ENCODE results near the gene TOP1.

The TOP1 gene

GRCh38 chr20:41162396-41162795 is 133.8 kb downstream of the TOP1 start:
- H3K4me3 ChIP-seq (ENCODE audit: insufficient read length, low read depth), result no peak overlapping the region
- TF ChIP-seq ZNF274 (IDR thresholded peaks at IDR 0.05; ENCODE audit: low read depth, low read length), result no peak
- no peak for TF ChIP-seq SUZ12 (IDR thresholded peaks at IDR 0.05; ENCODE audit: extremely low read depth, insufficient read depth, insufficient read length)
- no peak for TF ChIP-seq YY1 (IDR thresholded peaks at IDR 0.05; ENCODE audit: insufficient read depth, insufficient read length)
- peaks cover 21% of the 10 kb centered on the region for H3K4me1 ChIP-seq (ENCODE audit: insufficient read depth, insufficient read length)
- DNase-seq (ENCODE audit: low read depth, low spot score), result no peak
- H3K36me3 ChIP-seq (ENCODE audit: insufficient read depth, insufficient read length, low read length), result peaks cover 87% of the 10 kb centered on the region
- H3K9me3 ChIP-seq (ENCODE audit: insufficient read depth, low read length), result no peaks in the 10 kb centered on the region
- H3K9ac ChIP-seq (ENCODE audit: insufficient read length, low read depth), result no peak overlapping the region
- no peaks in the 10 kb centered on the region for H3K27me3 ChIP-seq (ENCODE audit: insufficient read depth, insufficient read length)

GRCh38 chr20:41163821-41164220 is 135.2 kb downstream of the TOP1 start:
- Histone ChIP-seq H3K4me1 (ENCODE audit: insufficient read depth, insufficient read length) (peaks cover 16% of the 10 kb centered on the region), H3K4me3 (ENCODE audit: insufficient read length, low read depth) (no peak overlapping the region), H3K36me3 (ENCODE audit: insufficient read depth, insufficient read length, low read length) (peaks cover 98% of the 10 kb centered on the region), H3K9ac (ENCODE audit: insufficient read length, low read depth) (no peak overlapping the region), H3K27me3 (ENCODE audit: insufficient read depth, insufficient read length) (no peaks in the 10 kb centered on the region), H3K9me3 (ENCODE audit: insufficient read depth, low read length) (no peaks in the 10 kb centered on the region)
- no peak for TF ChIP-seq SUZ12 (IDR thresholded peaks at IDR 0.05; ENCODE audit: extremely low read depth, insufficient read depth, insufficient read length)
- no peak for TF ChIP-seq YY1 (IDR thresholded peaks at IDR 0.05; ENCODE audit: insufficient read depth, insufficient read length)
- no peak for TF ChIP-seq ZNF274 (IDR thresholded peaks at IDR 0.05; ENCODE audit: low read depth, low read length)
- no peak for DNase-seq (ENCODE audit: low read depth, low spot score)

GRCh38 chr20:41165001-41165882 is 136.6 kb downstream of the TOP1 start:
- no peak for TF ChIP-seq SUZ12 (IDR thresholded peaks at IDR 0.05; ENCODE audit: extremely low read depth, insufficient read depth, insufficient read length)
- TF ChIP-seq ZNF274 (IDR thresholded peaks at IDR 0.05; ENCODE audit: low read depth, low read length), result no peak
- TF ChIP-seq YY1 (IDR thresholded peaks at IDR 0.05; ENCODE audit: insufficient read depth, insufficient read length), result no peak
- peaks cover 98% of the 10 kb centered on the region for H3K36me3 ChIP-seq (ENCODE audit: insufficient read depth, insufficient read length, low read length)
- peaks cover 10% of the 10 kb centered on the region for H3K4me1 ChIP-seq (ENCODE audit: insufficient read depth, insufficient read length)
- H3K9ac ChIP-seq (ENCODE audit: insufficient read length, low read depth), result no peak overlapping the region
- H3K9me3 ChIP-seq (ENCODE audit: insufficient read depth, low read length), result no peaks in the 10 kb centered on the region
- DNase-seq (ENCODE audit: low read depth, low spot score), result no peak
- no peak overlapping the region for H3K4me3 ChIP-seq (ENCODE audit: insufficient read length, low read depth)
- no peaks in the 10 kb centered on the region for H3K27me3 ChIP-seq (ENCODE audit: insufficient read depth, insufficient read length)

GRCh38 chr20:41166201-41167117 is 137.8 kb downstream of the TOP1 start:
- H3K4me3 ChIP-seq (ENCODE audit: insufficient read length, low read depth), result no peak overlapping the region
- no peak for TF ChIP-seq ZNF274 (IDR thresholded peaks at IDR 0.05; ENCODE audit: low read depth, low read length)
- no peak for TF ChIP-seq YY1 (IDR thresholded peaks at IDR 0.05; ENCODE audit: insufficient read depth, insufficient read length)
- TF ChIP-seq SUZ12 (IDR thresholded peaks at IDR 0.05; ENCODE audit: extremely low read depth, insufficient read depth, insufficient read length), result no peak
- DNase-seq (ENCODE audit: low read depth, low spot score), result no peak
- peaks cover 95% of the 10 kb centered on the region for H3K36me3 ChIP-seq (ENCODE audit: insufficient read depth, insufficient read length, low read length)
- no peak overlapping the region for H3K9ac ChIP-seq (ENCODE audit: insufficient read length, low read depth)
- H3K27me3 ChIP-seq (ENCODE audit: insufficient read depth, insufficient read length), result no peaks in the 10 kb centered on the region
- peaks cover 10% of the 10 kb centered on the region for H3K4me1 ChIP-seq (ENCODE audit: insufficient read depth, insufficient read length)
- no peaks in the 10 kb centered on the region for H3K9me3 ChIP-seq (ENCODE audit: insufficient read depth, low read length)

GRCh38 chr20:41167118-41167470 is 138.5 kb downstream of the TOP1 start:
- no peaks in the 10 kb centered on the region for H3K9me3 ChIP-seq (ENCODE audit: insufficient read depth, low read length)
- TF ChIP-seq ZNF274 (IDR thresholded peaks at IDR 0.05; ENCODE audit: low read depth, low read length), result no peak
- no peak for TF ChIP-seq SUZ12 (IDR thresholded peaks at IDR 0.05; ENCODE audit: extremely low read depth, insufficient read depth, insufficient read length)
- no peak for TF ChIP-seq YY1 (IDR thresholded peaks at IDR 0.05; ENCODE audit: insufficient read depth, insufficient read length)
- H3K4me1 ChIP-seq (ENCODE audit: insufficient read depth, insufficient read length), result peaks cover 10% of the 10 kb centered on the region
- H3K9ac ChIP-seq (ENCODE audit: insufficient read length, low read depth), result no peak overlapping the region
- no peak for DNase-seq (ENCODE audit: low read depth, low spot score)
- peaks cover 97% of the 10 kb centered on the region for H3K36me3 ChIP-seq (ENCODE audit: insufficient read depth, insufficient read length, low read length)
- H3K27me3 ChIP-seq (ENCODE audit: insufficient read depth, insufficient read length), result no peaks in the 10 kb centered on the region
- H3K4me3 ChIP-seq (ENCODE audit: insufficient read length, low read depth), result no peak overlapping the region

- Histone ChIP-seq H3K4me3 (ENCODE audit: insufficient read length, low read depth) (no peak overlapping the region), H3K9ac (ENCODE audit: insufficient read length, low read depth) (no peak overlapping the region), H3K4me1 (ENCODE audit: insufficient read depth, insufficient read length) (peaks cover 10% of the 10 kb centered on the region), H3K9me3 (ENCODE audit: insufficient read depth, low read length) (no peaks in the 10 kb centered on the region), H3K36me3 (ENCODE audit: insufficient read depth, insufficient read length, low read length) (peaks cover 97% of the 10 kb centered on the region), H3K27me3 (ENCODE audit: insufficient read depth, insufficient read length) (no peaks in the 10 kb centered on the region)
- no peak for DNase-seq (ENCODE audit: low read depth, low spot score)
- TF ChIP-seq SUZ12 (IDR thresholded peaks at IDR 0.05; ENCODE audit: extremely low read depth, insufficient read depth, insufficient read length) (no peak), YY1 (IDR thresholded peaks at IDR 0.05; ENCODE audit: insufficient read depth, insufficient read length) (no peak), ZNF274 (IDR thresholded peaks at IDR 0.05; ENCODE audit: low read depth, low read length) (no peak)
These were observed 139.0 kb downstream of the TOP1 start for GRCh38 chr20:41167481-41168253.
